ENCODE data around the gene FN3KRP.
"Not testable (repeated sequence)": the region's sequence is repeated elsewhere in the genome, so short reads cannot be mapped to it uniquely, and the experiment has no call there.

The FN3KRP gene

GRCh38 chr17:82736511-82737185 is 20.1 kb downstream of the FN3KRP start:
- Histone ChIP-seq H3K36me3 (ENCODE audit: control insufficient read depth in 2 of 2, insufficient read depth in 2 of 2, low read length in 2 of 2) (peaks cover 17 to 25% of the 10 kb centered on the region in 2 donors), H3K27ac (ENCODE audit: low read length) (no peak overlapping the region)

GRCh38 chr17:82737967-82738877 is 21.7 kb downstream of the FN3KRP start:
- Histone ChIP-seq H3K4me3 (ENCODE audit: low read length in 2 of 2) (no peak overlapping the region), H3K36me3 (ENCODE audit: control insufficient read depth in 2 of 2, insufficient read depth in 2 of 2, low read length in 2 of 2) (peaks cover 26 to 29% of the 10 kb centered on the region in 2 donors), H3K9me3 (ENCODE audit: control insufficient read depth in 2 of 2, low read length in 2 of 2) (peaks cover 0 to 6% of the 10 kb centered on the region in 2 donors), H3K27me3 (ENCODE audit: control insufficient read depth in 1 of 2, insufficient read depth in 2 of 2, low read length in 2 of 2) (no peaks in the 10 kb centered on the region), H3K9ac (ENCODE audit: low read length in 2 of 2) (no peak overlapping the region), H3K27ac (ENCODE audit: low read length) (no peak overlapping the region), H3K4me1 (ENCODE audit: control insufficient read depth, insufficient read depth, low read length) (peaks cover 14% of the 10 kb centered on the region)

More at GRCh38 chr17:82736511-82737185, 20.1 kb downstream of the FN3KRP start:
- Histone ChIP-seq H3K9me3 (ENCODE audit: control insufficient read depth in 2 of 2, low read length in 2 of 2) (peaks cover 0 to 6% of the 10 kb centered on the region in 2 donors), H3K4me1 (ENCODE audit: control insufficient read depth, insufficient read depth, low read length) (peaks cover 14% of the 10 kb centered on the region), H3K9ac (ENCODE audit: low read length in 2 of 2) (no peak overlapping the region), H3K27me3 (ENCODE audit: control insufficient read depth in 1 of 2, insufficient read depth in 2 of 2, low read length in 2 of 2) (no peaks in the 10 kb centered on the region), H3K4me3 (ENCODE audit: low read length in 2 of 2) (peak overlapping the region in 1 of 2 donors; percentile 85)

- no peak overlapping the region for H3K9ac ChIP-seq (ENCODE audit: low read length in 2 of 2)
- H3K27ac ChIP-seq (ENCODE audit: low read length) = no peak overlapping the region
- H3K4me1 ChIP-seq (ENCODE audit: control insufficient read depth, insufficient read depth, low read length) = peaks cover 5% of the 10 kb centered on the region
- peaks cover 0 to 6% of the 10 kb centered on the region in 2 donors for H3K9me3 ChIP-seq (ENCODE audit: control insufficient read depth in 2 of 2, low read length in 2 of 2)
- H3K36me3 ChIP-seq (ENCODE audit: control insufficient read depth in 2 of 2, insufficient read depth in 2 of 2, low read length in 2 of 2) = peaks cover 31 to 36% of the 10 kb centered on the region in 2 donors
- H3K4me3 ChIP-seq (ENCODE audit: low read length in 2 of 2) = no peak overlapping the region
- no peaks in the 10 kb centered on the region for H3K27me3 ChIP-seq (ENCODE audit: control insufficient read depth in 1 of 2, insufficient read depth in 2 of 2, low read length in 2 of 2)
Measured at GRCh38 chr17:82740906-82741759, 24.6 kb downstream of the FN3KRP start.

GRCh38 chr17:82743344-82744219 is 27.1 kb downstream of the FN3KRP start:
- peaks cover 0 to 6% of the 10 kb centered on the region in 2 donors for H3K9me3 ChIP-seq (ENCODE audit: control insufficient read depth in 2 of 2, low read length in 2 of 2)
- peaks cover 31 to 34% of the 10 kb centered on the region in 2 donors for H3K36me3 ChIP-seq (ENCODE audit: control insufficient read depth in 2 of 2, insufficient read depth in 2 of 2, low read length in 2 of 2)
- no peak overlapping the region for H3K27ac ChIP-seq (ENCODE audit: low read length)
- no peak overlapping the region for H3K4me3 ChIP-seq (ENCODE audit: low read length in 2 of 2)
- H3K4me1 ChIP-seq (ENCODE audit: control insufficient read depth, insufficient read depth, low read length) = no peaks in the 10 kb centered on the region
- H3K27me3 ChIP-seq (ENCODE audit: control insufficient read depth in 1 of 2, insufficient read depth in 2 of 2, low read length in 2 of 2) = no peaks in the 10 kb centered on the region
- H3K9ac ChIP-seq (ENCODE audit: low read length in 2 of 2) = no peak overlapping the region

- not testable (repeated sequence) for H3K9ac ChIP-seq (ENCODE audit: low read length in 2 of 2); H3K9me3 ChIP-seq (ENCODE audit: control insufficient read depth in 2 of 2, low read length in 2 of 2); H3K4me3 ChIP-seq (ENCODE audit: low read length in 2 of 2); H3K4me1 ChIP-seq (ENCODE audit: control insufficient read depth, insufficient read depth, low read length); H3K27ac ChIP-seq (ENCODE audit: low read length); H3K27me3 ChIP-seq (ENCODE audit: control insufficient read depth in 1 of 2, insufficient read depth in 2 of 2, low read length in 2 of 2)
- H3K36me3 ChIP-seq (ENCODE audit: control insufficient read depth in 2 of 2, insufficient read depth in 2 of 2, low read length in 2 of 2) = peaks cover 31 to 36% of the 10 kb centered on the region in 2 donors
Measured at GRCh38 chr17:82744736-82745135, 28.2 kb downstream of the FN3KRP start.

- H3K27me3 ChIP-seq (ENCODE audit: control insufficient read depth in 1 of 2, insufficient read depth in 2 of 2, low read length in 2 of 2) = no peaks in the 10 kb centered on the region
- H3K4me3 ChIP-seq (ENCODE audit: low read length in 2 of 2) = no peak overlapping the region
- H3K36me3 ChIP-seq (ENCODE audit: control insufficient read depth in 2 of 2, insufficient read depth in 2 of 2, low read length in 2 of 2) = peaks cover 23 to 31% of the 10 kb centered on the region in 2 donors
- peaks cover 0 to 6% of the 10 kb centered on the region in 2 donors for H3K9me3 ChIP-seq (ENCODE audit: control insufficient read depth in 2 of 2, low read length in 2 of 2)
- H3K27ac ChIP-seq (ENCODE audit: low read length) = no peak overlapping the region
- H3K9ac ChIP-seq (ENCODE audit: low read length in 2 of 2) = no peak overlapping the region
- H3K4me1 ChIP-seq (ENCODE audit: control insufficient read depth, insufficient read depth, low read length) = no peaks in the 10 kb centered on the region
Measured at GRCh38 chr17:82745524-82745923, 29.0 kb downstream of the FN3KRP start.

GRCh38 chr17:82748756-82749155 is 32.2 kb downstream of the FN3KRP start:
- H3K4me3 ChIP-seq (ENCODE audit: low read length in 2 of 2) = no peak overlapping the region
- no peak overlapping the region for H3K27ac ChIP-seq (ENCODE audit: low read length)
- H3K9me3 ChIP-seq (ENCODE audit: control insufficient read depth in 2 of 2, low read length in 2 of 2) = no peaks in the 10 kb centered on the region
- no peaks in the 10 kb centered on the region for H3K27me3 ChIP-seq (ENCODE audit: control insufficient read depth in 1 of 2, insufficient read depth in 2 of 2, low read length in 2 of 2)
- H3K9ac ChIP-seq (ENCODE audit: low read length in 2 of 2) = no peak overlapping the region
- H3K4me1 ChIP-seq (ENCODE audit: control insufficient read depth, insufficient read depth, low read length) = peaks cover 12% of the 10 kb centered on the region
- H3K36me3 ChIP-seq (ENCODE audit: control insufficient read depth in 2 of 2, insufficient read depth in 2 of 2, low read length in 2 of 2) = peaks cover 0 to 6% of the 10 kb centered on the region in 2 donors

- Histone ChIP-seq H3K27ac (ENCODE audit: low read length) (no peak overlapping the region), H3K9me3 (ENCODE audit: control insufficient read depth in 2 of 2, low read length in 2 of 2) (no peaks in the 10 kb centered on the region), H3K9ac (ENCODE audit: low read length in 2 of 2) (no peak overlapping the region), H3K4me3 (ENCODE audit: low read length in 2 of 2) (no peak overlapping the region), H3K36me3 (ENCODE audit: control insufficient read depth in 2 of 2, insufficient read depth in 2 of 2, low read length in 2 of 2) (peaks cover 0 to 3% of the 10 kb centered on the region in 2 donors), H3K4me1 (ENCODE audit: control insufficient read depth, insufficient read depth, low read length) (peaks cover 12% of the 10 kb centered on the region), H3K27me3 (ENCODE audit: control insufficient read depth in 1 of 2, insufficient read depth in 2 of 2, low read length in 2 of 2) (no peaks in the 10 kb centered on the region)
Measured at GRCh38 chr17:82750241-82750908, 33.9 kb downstream of the FN3KRP start.

GRCh38 chr17:82751171-82751570 is 34.7 kb downstream of the FN3KRP start:
- Histone ChIP-seq H3K9me3 (ENCODE audit: control insufficient read depth in 2 of 2, low read length in 2 of 2) (no peaks in the 10 kb centered on the region), H3K27me3 (ENCODE audit: control insufficient read depth in 1 of 2, insufficient read depth in 2 of 2, low read length in 2 of 2) (no peaks in the 10 kb centered on the region), H3K4me1 (ENCODE audit: control insufficient read depth, insufficient read depth, low read length) (peaks cover 12% of the 10 kb centered on the region), H3K27ac (ENCODE audit: low read length) (no peak overlapping the region), H3K4me3 (ENCODE audit: low read length in 2 of 2) (peak overlapping the region; percentile 53 to 67), H3K36me3 (ENCODE audit: control insufficient read depth in 2 of 2, insufficient read depth in 2 of 2, low read length in 2 of 2) (peaks cover 0 to 3% of the 10 kb centered on the region in 2 donors), H3K9ac (ENCODE audit: low read length in 2 of 2) (peak overlapping the region in 1 of 2 donors; percentile 21)

Measured in stomach smooth muscle (tissue), 2 donors.